HEK293 (cell line): ENCODE data around the gene NIPAL3.

ENCODE experiments used
- BCL11B ChIP-seq: fragments of 450-650 bp; formaldehyde crosslinking; IDR thresholded peaks from 2 replicates; pipeline ENCODE4 v1.5.1; 2016; ENCODE audit warnings: low read depth, missing biosample characterization, missing genetic modification characterization
- GLIS1 ChIP-seq: fragments of 450-650 bp; formaldehyde crosslinking; IDR thresholded peaks from 2 replicates; pipeline ENCODE4 v1.5.1; 2016; ENCODE audit warnings: missing biosample characterization, missing genetic modification characterization
- GLIS2 ChIP-seq: fragments of 450-650 bp; formaldehyde crosslinking; IDR thresholded peaks from 2 replicates; pipeline ENCODE4 v1.5.1; 2016; ENCODE audit warnings: missing biosample characterization, missing genetic modification characterization
- IKZF3 ChIP-seq: fragments of 450-650 bp; IDR thresholded peaks from 2 replicates; pipeline ENCODE4 v1.5.0; 2018; ENCODE audit warnings: missing biosample characterization, mild to moderate bottlenecking, missing genetic modification characterization, moderate library complexity
- KLF10 ChIP-seq: fragments of 450-650 bp; IDR thresholded peaks from 2 replicates; pipeline ENCODE4 v1.5.1; 2018; ENCODE audit warnings: missing biosample characterization, mild to moderate bottlenecking, missing genetic modification characterization
- KLF7 ChIP-seq: fragments of 450-650 bp; formaldehyde crosslinking; IDR thresholded peaks from 2 replicates; pipeline ENCODE4 v1.5.1; 2016; ENCODE audit warnings: missing biosample characterization, missing genetic modification characterization, borderline replicate concordance
- MZF1 ChIP-seq: fragments of 450-650 bp; formaldehyde crosslinking; IDR thresholded peaks from 2 replicates; pipeline ENCODE4 v1.5.1; 2017; ENCODE audit warnings: missing biosample characterization, missing genetic modification characterization, borderline replicate concordance
- ZBTB8A ChIP-seq: fragments of 450-650 bp; formaldehyde crosslinking; IDR thresholded peaks from 2 replicates; pipeline ENCODE4 v1.5.1; 2016; ENCODE audit warnings: missing biosample characterization, missing genetic modification characterization
- ZNF10 ChIP-seq: fragments of 450-650 bp; formaldehyde crosslinking; IDR thresholded peaks from 2 replicates; pipeline ENCODE4 v1.5.1; 2017; ENCODE audit warnings: missing biosample characterization, missing genetic modification characterization
- ZNF175 ChIP-seq: fragments of 450-650 bp; formaldehyde crosslinking; IDR thresholded peaks from 2 replicates; pipeline ENCODE4 v1.5.1; 2016; ENCODE audit warnings: missing biosample characterization, missing genetic modification characterization
- ZNF223 ChIP-seq: fragments of 450-650 bp; formaldehyde crosslinking; IDR thresholded peaks from 2 replicates; pipeline ENCODE4 v1.5.1; 2016; ENCODE audit warnings: missing biosample characterization, missing genetic modification characterization
- ZNF292 ChIP-seq: fragments of 450-650 bp; formaldehyde crosslinking; IDR thresholded peaks from 2 replicates; pipeline ENCODE4 v1.5.1; 2016; ENCODE audit warnings: low read depth, missing biosample characterization, missing genetic modification characterization, borderline replicate concordance
- ZNF354C ChIP-seq: fragments of 450-650 bp; formaldehyde crosslinking; IDR thresholded peaks from 2 replicates; pipeline ENCODE4 v1.5.1; 2016; ENCODE audit warnings: missing biosample characterization, missing genetic modification characterization, low read depth, borderline replicate concordance
- ZNF37A ChIP-seq: fragments of 450-650 bp; IDR thresholded peaks from 2 replicates; pipeline ENCODE4 v1.5.1; 2018; ENCODE audit warnings: missing biosample characterization, missing genetic modification characterization
- ZNF394 ChIP-seq: fragments of 450-650 bp; formaldehyde crosslinking; IDR thresholded peaks from 2 replicates; pipeline ENCODE4 v1.5.1; 2016; ENCODE audit warnings: missing biosample characterization, missing genetic modification characterization, mild to moderate bottlenecking, moderate library complexity, borderline replicate concordance
- ZNF600 ChIP-seq: fragments of 450-650 bp; formaldehyde crosslinking; IDR thresholded peaks from 2 replicates; pipeline ENCODE4 v1.5.1; 2016; ENCODE audit warnings: missing biosample characterization, missing genetic modification characterization
- ZNF658 ChIP-seq: fragments of 450-650 bp; formaldehyde crosslinking; IDR thresholded peaks from 2 replicates; pipeline ENCODE4; 2016; ENCODE audit warnings: missing biosample characterization, missing genetic modification characterization
- ZNF677 ChIP-seq: fragments of 450-650 bp; IDR thresholded peaks from 2 replicates; pipeline ENCODE4 v1.5.0; 2018; ENCODE audit warnings: missing biosample characterization, mild to moderate bottlenecking, missing genetic modification characterization, moderate library complexity
- ZNF701 ChIP-seq: fragments of 450-650 bp; formaldehyde crosslinking; IDR thresholded peaks from 2 replicates; pipeline ENCODE4 v1.5.1; 2016; ENCODE audit warnings: missing biosample characterization, missing genetic modification characterization
- ZNF707 ChIP-seq: fragments of 450-650 bp; formaldehyde crosslinking; IDR thresholded peaks from 2 replicates; pipeline ENCODE4 v1.5.1; 2016; ENCODE audit warnings: missing biosample characterization, missing genetic modification characterization
- TF ChIP-seq, protein P1 (sequence below): fragments of 450-650 bp; formaldehyde crosslinking; IDR thresholded peaks from 2 replicates; pipeline ENCODE4 v1.5.1; 2016; ENCODE audit warnings: missing biosample characterization, missing genetic modification characterization
- TF ChIP-seq, protein P2 (sequence below): fragments of 450-650 bp; formaldehyde crosslinking; IDR thresholded peaks from 2 replicates; pipeline ENCODE4 v1.5.1; 2016; ENCODE audit warnings: missing biosample characterization, missing genetic modification characterization
- TF ChIP-seq, protein P3 (sequence below): fragments of 450-650 bp; formaldehyde crosslinking; IDR thresholded peaks from 2 replicates; pipeline ENCODE4 v1.5.1; 2017; ENCODE audit warnings: missing biosample characterization, missing genetic modification characterization
- TF ChIP-seq, protein P4 (sequence below): fragments of 450-650 bp; formaldehyde crosslinking; IDR thresholded peaks from 2 replicates; pipeline ENCODE4 v1.5.1; 2016; ENCODE audit warnings: missing biosample characterization, missing genetic modification characterization
- TF ChIP-seq, protein P5 (sequence below): fragments of 450-650 bp; formaldehyde crosslinking; IDR thresholded peaks from 2 replicates; pipeline ENCODE4 v1.5.1; 2016; ENCODE audit warnings: missing biosample characterization, missing genetic modification characterization
- TF ChIP-seq, protein P6 (sequence below): fragments of 450-650 bp; formaldehyde crosslinking; IDR thresholded peaks from 2 replicates; pipeline ENCODE4 v1.5.1; 2016; ENCODE audit warnings: missing biosample characterization, missing genetic modification characterization
- TF ChIP-seq, protein P7 (sequence below): fragments of 450-650 bp; formaldehyde crosslinking; IDR thresholded peaks from 2 replicates; pipeline ENCODE4 v1.5.1; 2016; ENCODE audit warnings: missing biosample characterization, missing genetic modification characterization

NIPAL3 gene

DNA sequence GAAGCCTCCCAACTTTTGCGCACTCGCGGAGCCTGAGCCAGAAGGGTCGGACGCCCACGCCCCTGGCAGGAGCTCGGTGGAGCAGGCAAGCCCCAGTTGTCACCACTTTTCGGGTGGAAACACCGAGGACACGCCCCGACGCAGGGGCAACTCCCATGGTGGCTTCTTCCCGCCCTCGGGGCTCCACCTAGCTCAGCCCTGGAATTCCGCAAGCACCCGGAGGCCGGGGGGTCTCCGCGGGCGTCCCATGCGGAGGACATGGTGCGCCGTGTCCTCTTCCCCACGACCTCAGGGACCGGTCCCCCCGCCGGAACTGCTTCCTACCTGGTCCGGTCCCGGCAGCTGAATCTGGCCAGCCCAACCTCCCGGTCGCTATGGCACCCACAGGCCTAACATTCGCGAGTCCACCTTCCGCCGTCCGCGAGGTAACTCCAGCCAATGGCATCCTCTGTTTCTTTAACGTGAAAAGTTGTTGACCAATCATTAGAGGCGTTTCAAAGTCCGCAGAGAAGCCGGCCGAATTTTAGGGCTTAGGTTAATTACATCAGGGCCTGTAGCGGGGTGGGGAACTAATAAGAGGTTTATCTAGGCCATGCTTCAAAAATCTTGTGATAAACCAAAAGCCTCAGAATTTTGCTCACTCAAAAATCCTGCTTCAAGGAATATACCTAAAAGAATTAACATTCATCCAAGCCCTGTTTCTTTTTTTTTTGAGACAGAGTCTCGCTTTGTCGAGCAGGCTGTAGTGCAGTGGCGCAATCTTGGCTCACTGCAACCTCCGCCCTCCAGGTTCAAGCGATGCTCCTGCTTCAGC lies 2.0 kb upstream of the NIPAL3 start, which contains the start of gene STPG1 (continued):
- TF ChIP-seq KLF7 (tag by site-specific recombination) = peak; percentile 86; the same call in 1 of the 2 replicates
- TF ChIP-seq, protein P1, sequence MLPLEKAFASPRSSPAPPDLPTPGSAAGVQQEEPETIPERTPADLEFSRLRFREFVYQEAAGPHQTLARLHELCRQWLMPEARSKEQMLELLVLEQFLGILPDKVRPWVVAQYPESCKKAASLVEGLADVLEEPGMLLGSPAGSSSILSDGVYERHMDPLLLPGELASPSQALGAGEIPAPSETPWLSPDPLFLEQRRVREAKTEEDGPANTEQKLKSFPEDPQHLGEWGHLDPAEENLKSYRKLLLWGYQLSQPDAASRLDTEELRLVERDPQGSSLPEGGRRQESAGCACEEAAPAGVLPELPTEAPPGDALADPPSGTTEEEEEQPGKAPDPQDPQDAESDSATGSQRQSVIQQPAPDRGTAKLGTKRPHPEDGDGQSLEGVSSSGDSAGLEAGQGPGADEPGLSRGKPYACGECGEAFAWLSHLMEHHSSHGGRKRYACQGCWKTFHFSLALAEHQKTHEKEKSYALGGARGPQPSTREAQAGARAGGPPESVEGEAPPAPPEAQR = no peak
- TF ChIP-seq, protein P2, sequence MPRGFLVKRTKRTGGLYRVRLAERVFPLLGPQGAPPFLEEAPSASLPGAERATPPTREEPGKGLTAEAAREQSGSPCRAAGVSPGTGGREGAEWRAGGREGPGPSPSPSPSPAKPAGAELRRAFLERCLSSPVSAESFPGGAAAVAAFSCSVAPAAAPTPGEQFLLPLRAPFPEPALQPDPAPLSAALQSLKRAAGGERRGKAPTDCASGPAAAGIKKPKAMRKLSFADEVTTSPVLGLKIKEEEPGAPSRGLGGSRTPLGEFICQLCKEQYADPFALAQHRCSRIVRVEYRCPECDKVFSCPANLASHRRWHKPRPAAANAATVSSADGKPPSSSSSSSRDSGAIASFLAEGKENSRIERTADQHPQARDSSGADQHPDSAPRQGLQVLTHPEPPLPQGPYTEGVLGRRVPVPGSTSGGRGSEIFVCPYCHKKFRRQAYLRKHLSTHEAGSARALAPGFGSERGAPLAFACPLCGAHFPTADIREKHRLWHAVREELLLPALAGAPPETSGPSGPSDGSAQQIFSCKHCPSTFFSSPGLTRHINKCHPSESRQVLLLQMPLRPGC (tag by site-specific recombination) = peak; percentile 35; the same call in 1 of the 2 replicates
- TF ChIP-seq, protein P3, sequence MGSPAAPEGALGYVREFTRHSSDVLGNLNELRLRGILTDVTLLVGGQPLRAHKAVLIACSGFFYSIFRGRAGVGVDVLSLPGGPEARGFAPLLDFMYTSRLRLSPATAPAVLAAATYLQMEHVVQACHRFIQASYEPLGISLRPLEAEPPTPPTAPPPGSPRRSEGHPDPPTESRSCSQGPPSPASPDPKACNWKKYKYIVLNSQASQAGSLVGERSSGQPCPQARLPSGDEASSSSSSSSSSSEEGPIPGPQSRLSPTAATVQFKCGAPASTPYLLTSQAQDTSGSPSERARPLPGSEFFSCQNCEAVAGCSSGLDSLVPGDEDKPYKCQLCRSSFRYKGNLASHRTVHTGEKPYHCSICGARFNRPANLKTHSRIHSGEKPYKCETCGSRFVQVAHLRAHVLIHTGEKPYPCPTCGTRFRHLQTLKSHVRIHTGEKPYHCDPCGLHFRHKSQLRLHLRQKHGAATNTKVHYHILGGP (tag by site-specific recombination) = no peak
- no peak for TF ChIP-seq ZNF701 (tag by site-specific recombination)
- TF ChIP-seq, protein P4, sequence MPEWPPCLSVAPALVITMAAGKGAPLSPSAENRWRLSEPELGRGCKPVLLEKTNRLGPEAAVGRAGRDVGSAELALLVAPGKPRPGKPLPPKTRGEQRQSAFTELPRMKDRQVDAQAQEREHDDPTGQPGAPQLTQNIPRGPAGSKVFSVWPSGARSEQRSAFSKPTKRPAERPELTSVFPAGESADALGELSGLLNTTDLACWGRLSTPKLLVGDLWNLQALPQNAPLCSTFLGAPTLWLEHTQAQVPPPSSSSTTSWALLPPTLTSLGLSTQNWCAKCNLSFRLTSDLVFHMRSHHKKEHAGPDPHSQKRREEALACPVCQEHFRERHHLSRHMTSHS (tag by site-specific recombination) = no peak
- TF ChIP-seq, protein P5, sequence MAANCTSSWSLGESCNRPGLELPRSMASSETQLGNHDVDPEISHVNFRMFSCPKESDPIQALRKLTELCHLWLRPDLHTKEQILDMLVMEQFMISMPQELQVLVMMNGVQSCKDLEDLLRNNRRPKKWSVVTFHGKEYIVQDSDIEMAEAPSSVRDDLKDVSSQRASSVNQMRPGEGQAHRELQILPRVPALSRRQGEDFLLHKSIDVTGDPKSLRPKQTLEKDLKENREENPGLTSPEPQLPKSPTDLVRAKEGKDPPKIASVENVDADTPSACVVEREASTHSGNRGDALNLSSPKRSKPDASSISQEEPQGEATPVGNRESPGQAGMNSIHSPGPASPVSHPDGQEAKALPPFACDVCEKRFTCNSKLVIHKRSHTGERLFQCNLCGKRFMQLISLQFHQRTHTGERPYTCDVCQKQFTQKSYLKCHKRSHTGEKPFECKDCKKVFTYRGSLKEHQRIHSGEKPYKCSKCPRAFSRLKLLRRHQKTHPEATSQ (tag by site-specific recombination) = no peak
- no peak for TF ChIP-seq ZNF10 (tag by site-specific recombination)
- peak; percentile 94 for TF ChIP-seq GLIS2 (tag by site-specific recombination)
- TF ChIP-seq KLF10 = no peak; the same call in 1 of the 2 replicates
- no peak for TF ChIP-seq ZNF223
- TF ChIP-seq, protein P6, sequence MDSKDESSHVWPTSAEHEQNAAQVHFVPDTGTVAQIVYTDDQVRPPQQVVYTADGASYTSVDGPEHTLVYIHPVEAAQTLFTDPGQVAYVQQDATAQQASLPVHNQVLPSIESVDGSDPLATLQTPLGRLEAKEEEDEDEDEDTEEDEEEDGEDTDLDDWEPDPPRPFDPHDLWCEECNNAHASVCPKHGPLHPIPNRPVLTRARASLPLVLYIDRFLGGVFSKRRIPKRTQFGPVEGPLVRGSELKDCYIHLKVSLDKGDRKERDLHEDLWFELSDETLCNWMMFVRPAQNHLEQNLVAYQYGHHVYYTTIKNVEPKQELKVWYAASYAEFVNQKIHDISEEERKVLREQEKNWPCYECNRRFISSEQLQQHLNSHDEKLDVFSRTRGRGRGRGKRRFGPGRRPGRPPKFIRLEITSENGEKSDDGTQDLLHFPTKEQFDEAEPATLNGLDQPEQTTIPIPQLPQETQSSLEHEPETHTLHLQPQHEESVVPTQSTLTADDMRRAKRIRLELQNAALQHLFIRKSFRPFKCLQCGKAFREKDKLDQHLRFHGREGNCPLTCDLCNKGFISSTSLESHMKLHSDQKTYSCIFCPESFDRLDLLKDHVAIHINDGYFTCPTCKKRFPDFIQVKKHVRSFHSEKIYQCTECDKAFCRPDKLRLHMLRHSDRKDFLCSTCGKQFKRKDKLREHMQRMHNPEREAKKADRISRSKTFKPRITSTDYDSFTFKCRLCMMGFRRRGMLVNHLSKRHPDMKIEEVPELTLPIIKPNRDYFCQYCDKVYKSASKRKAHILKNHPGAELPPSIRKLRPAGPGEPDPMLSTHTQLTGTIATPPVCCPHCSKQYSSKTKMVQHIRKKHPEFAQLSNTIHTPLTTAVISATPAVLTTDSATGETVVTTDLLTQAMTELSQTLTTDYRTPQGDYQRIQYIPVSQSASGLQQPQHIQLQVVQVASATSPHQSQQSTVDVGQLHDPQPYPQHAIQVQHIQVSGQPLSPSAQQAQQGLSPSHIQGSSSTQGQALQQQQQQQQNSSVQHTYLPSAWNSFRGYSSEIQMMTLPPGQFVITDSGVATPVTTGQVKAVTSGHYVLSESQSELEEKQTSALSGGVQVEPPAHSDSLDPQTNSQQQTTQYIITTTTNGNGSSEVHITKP (tag by site-specific recombination) = peak; percentile 99
- TF ChIP-seq BCL11B = peak; percentile 87; the same call in 1 of the 2 replicates
- peak; percentile 50 for TF ChIP-seq ZBTB8A
- TF ChIP-seq ZNF600 = peak; percentile 19; the same call in 1 of the 2 replicates
- no peak for TF ChIP-seq ZNF37A (tag by site-specific recombination)
- TF ChIP-seq GLIS1 = peak; percentile 89
- no peak for TF ChIP-seq ZNF292 (tag by site-specific recombination)
- TF ChIP-seq ZNF394 (tag by site-specific recombination) = no peak
- no peak for TF ChIP-seq ZNF658 (tag by site-specific recombination)
- no peak for TF ChIP-seq ZNF707
- TF ChIP-seq MZF1 (tag by site-specific recombination) = no peak
- no peak for TF ChIP-seq IKZF3 (tag by site-specific recombination)
- TF ChIP-seq ZNF354C = no peak
- TF ChIP-seq, protein P7, sequence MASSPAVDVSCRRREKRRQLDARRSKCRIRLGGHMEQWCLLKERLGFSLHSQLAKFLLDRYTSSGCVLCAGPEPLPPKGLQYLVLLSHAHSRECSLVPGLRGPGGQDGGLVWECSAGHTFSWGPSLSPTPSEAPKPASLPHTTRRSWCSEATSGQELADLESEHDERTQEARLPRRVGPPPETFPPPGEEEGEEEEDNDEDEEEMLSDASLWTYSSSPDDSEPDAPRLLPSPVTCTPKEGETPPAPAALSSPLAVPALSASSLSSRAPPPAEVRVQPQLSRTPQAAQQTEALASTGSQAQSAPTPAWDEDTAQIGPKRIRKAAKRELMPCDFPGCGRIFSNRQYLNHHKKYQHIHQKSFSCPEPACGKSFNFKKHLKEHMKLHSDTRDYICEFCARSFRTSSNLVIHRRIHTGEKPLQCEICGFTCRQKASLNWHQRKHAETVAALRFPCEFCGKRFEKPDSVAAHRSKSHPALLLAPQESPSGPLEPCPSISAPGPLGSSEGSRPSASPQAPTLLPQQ = no peak
- TF ChIP-seq ZNF175 (tag by site-specific recombination) = no peak
- no peak for TF ChIP-seq ZNF677
